HCT116 (cell line): ENCODE results near the gene RAPH1. TPM values are rescaled to one million over a fixed set of nuclear protein-coding genes. Genes with fewer than 3 reads are reported as not detected.

Experiments used
- ATAC-seq: fragments of 200-7000 bp; cut with Tn5 transposase; 2 replicates; pipeline ENCODE4 v1.9.1; 2020; ENCODE audit warnings: mild to moderate bottlenecking, moderate library complexity
- BruUV-seq: library from RNA; stranded (reverse); fragments of 400-500 nt; replicated peaks from 2 replicates; lab custom pipeline; 2021; lab: Mats Ljungman, UMichigan
- CTCF ChIA-PET: fragments of 300-600 bp; sonication (Branson Sonifier 250); formaldehyde crosslinking; loops from one replicate; lab custom pipeline; 2021; ENCODE audit warnings: antibody characterized with exemption; lab: Charles Lee
- POLR2A ChIA-PET: fragments of 300-600, 350-600 bp; sonication (Branson Sonifier 250); formaldehyde crosslinking; loops from one replicate; lab custom pipeline; 2021; ENCODE audit warnings: antibody characterized with exemption; lab: Charles Lee
- RAD21 ChIA-PET, 2 experiments: fragments of 300-600 bp; sonication (Branson Sonifier 250); formaldehyde crosslinking; loops; one replicate each; lab custom pipeline; 2023; ENCODE audit warnings: low total read pairs in 2 of 2; ENCODE audit not compliant: uncharacterized antibody in 2 of 2, unreplicated experiment in 2 of 2, low non-redundant PET in 1 of 2; lab: Charles Lee
- DNase-seq: peaks from one replicate; pipeline ENCODE4 v3.0.0-alpha.2; 2010; ENCODE audit warnings: low read depth, low spot score
- H2AFZ ChIP-seq: fragments of 200-600 bp; shearing (Covaris generic), sonication (generic); 2 replicates; pipeline ENCODE4 v1.6.1; 2017; ENCODE audit warnings: low read depth, mixed run types, mixed read lengths, antibody characterized with exemption, low read length; ENCODE audit not compliant: poor library complexity, severe bottlenecking
- H3K27ac ChIP-seq: 2 replicates; pipeline ENCODE4 v1.5.1; 2012; ENCODE audit warnings: low read depth, low read length
- H3K27me3 ChIP-seq: fragments of 200-600 bp; sonication (generic); 2 replicates; pipeline ENCODE4 v1.6.1; 2016; ENCODE audit warnings: mixed run types, low read length, mixed read lengths; ENCODE audit not compliant: insufficient read depth
- H3K36me3 ChIP-seq, 2 experiments: fragments of 200-500 bp in 1 of 2; fragments of 200-600 bp in 1 of 2; sonication (Bioruptor generic) in 1 of 2; sonication (generic) in 1 of 2; 2 replicates each; pipeline versions ENCODE4 v1.5.1 to v1.6.1; 2014 to 2016; ENCODE audit warnings: low read length in 2 of 2, inconsistent platforms in 1 of 2, mixed read lengths in 1 of 2, mixed run types in 1 of 2; ENCODE audit not compliant: insufficient read depth in 2 of 2, control insufficient read depth in 1 of 2
- H3K4me1 ChIP-seq, 2 experiments: fragments of 200-600 bp in 1 of 2; sonication (generic) in 1 of 2; 2 replicates each; pipeline versions ENCODE4 v1.5.1 to v1.6.1; 2012 to 2017; ENCODE audit warnings: low read length in 2 of 2, inconsistent platforms in 1 of 2, mild to moderate bottlenecking in 1 of 2, mixed read lengths in 1 of 2, mixed run types in 1 of 2, moderate library complexity in 1 of 2; ENCODE audit not compliant: insufficient read depth in 2 of 2, control insufficient read depth in 1 of 2
- H3K4me2 ChIP-seq: fragments of 200-600 bp; sonication (generic); 2 replicates; pipeline ENCODE4 v1.6.1; 2017; ENCODE audit warnings: mixed run types, low read length, mixed read lengths
- H3K4me3 ChIP-seq, 2 experiments: fragments of 200-600 bp in 1 of 2; sonication (generic) in 1 of 2; replicated peaks in 1 of 2; 2 replicates each; pipeline ENCODE4 v1.5.1; 2011 to 2016; ENCODE audit warnings: low read length in 2 of 2, control low read depth in 1 of 2, low read depth in 1 of 2, mild to moderate bottlenecking in 1 of 2, mixed read lengths in 1 of 2, mixed run types in 1 of 2
- H3K79me2 ChIP-seq: fragments of 200-600 bp; sonication (generic); 2 replicates; pipeline ENCODE4 v1.6.1; 2017; ENCODE audit warnings: mild to moderate bottlenecking, mixed run types, low read length, moderate library complexity, mixed read lengths; ENCODE audit not compliant: insufficient read depth
- H3K9ac ChIP-seq: fragments of 200-600 bp; sonication (generic); 2 replicates; pipeline ENCODE4 v1.6.1; 2016; ENCODE audit warnings: low read length, mixed read lengths
- H3K9me2 ChIP-seq: fragments of 200-600 bp; sonication (generic), shearing (Covaris generic); 2 replicates; pipeline ENCODE4 v1.6.1; 2017; ENCODE audit warnings: mixed run types, mild to moderate bottlenecking, moderate library complexity; ENCODE audit not compliant: insufficient read depth
- H3K9me3 ChIP-seq, 2 experiments: fragments of 200-500 bp in 1 of 2; fragments of 200-600 bp in 1 of 2; sonication (Bioruptor generic) in 1 of 2; sonication (generic) in 1 of 2; 2 replicates each; pipeline ENCODE4 v1.6.1; 2014 to 2017; ENCODE audit warnings: low read length in 2 of 2, mixed read lengths in 2 of 2, inconsistent platforms in 1 of 2, low read depth in 1 of 2, mild to moderate bottlenecking in 1 of 2, mixed run types in 1 of 2, moderate library complexity in 1 of 2; ENCODE audit not compliant: control insufficient read depth in 1 of 2, insufficient read depth in 1 of 2
- H4K20me1 ChIP-seq: fragments of 200-600 bp; sonication (generic), shearing (Covaris generic); 2 replicates; pipeline ENCODE4 v1.6.1; 2017; ENCODE audit warnings: mixed run types, mild to moderate bottlenecking, moderate library complexity; ENCODE audit not compliant: insufficient read depth
- CBX3 ChIP-seq: IDR thresholded peaks from 2 replicates; pipeline ENCODE4 v1.6.1; 2012; ENCODE audit warnings: low read depth
- EGR1 ChIP-seq: IDR thresholded peaks from 2 replicates; pipeline ENCODE4 v1.6.1; 2012; ENCODE audit warnings: low read depth
- ELF1 ChIP-seq: IDR thresholded peaks from 2 replicates; pipeline ENCODE4 v1.6.1; 2012; ENCODE audit warnings: low read depth, borderline replicate concordance
- EZH2 ChIP-seq: fragments of 200-600 bp; sonication (generic); IDR thresholded peaks from 2 replicates; pipeline ENCODE4 v1.6.1; 2017; ENCODE audit warnings: antibody characterized with exemption, mixed run types
- EZH2phosphoT487 ChIP-seq: fragments of 200-600 bp; IDR thresholded peaks from 2 replicates; pipeline ENCODE4 v1.6.1; 2018; ENCODE audit warnings: antibody characterized with exemption, borderline replicate concordance
- FOSL1 ChIP-seq: IDR thresholded peaks from 2 replicates; pipeline ENCODE4 v1.6.1; 2012; ENCODE audit warnings: low read depth
- JUND ChIP-seq: IDR thresholded peaks from 2 replicates; pipeline ENCODE4 v1.6.1; 2012
- POLR2A ChIP-seq: IDR thresholded peaks from 2 replicates; pipeline ENCODE4 v1.7.0; 2011; ENCODE audit warnings: borderline replicate concordance; ENCODE audit not compliant: insufficient read depth, insufficient read length; ENCODE audit errors: extremely low read depth
- POLR2AphosphoS5 ChIP-seq: IDR thresholded peaks from 2 replicates; pipeline ENCODE4 v1.6.1; 2011; ENCODE audit warnings: mild to moderate bottlenecking, low read depth, low read length, moderate library complexity
- RAD21 ChIP-seq: IDR thresholded peaks from 2 replicates; pipeline ENCODE4 v1.6.1; 2012; ENCODE audit warnings: low read depth, mild to moderate bottlenecking
- SP1 ChIP-seq: IDR thresholded peaks from 2 replicates; pipeline ENCODE4 v1.6.1; 2012; ENCODE audit warnings: low read depth
- SRF ChIP-seq: IDR thresholded peaks from 2 replicates; pipeline ENCODE4 v1.6.1; 2012; ENCODE audit warnings: low read depth
- TCF7L2 ChIP-seq: IDR thresholded peaks from 2 replicates; pipeline ENCODE4 v1.7.0; 2011; ENCODE audit warnings: borderline replicate concordance, inconsistent platforms; ENCODE audit not compliant: insufficient read depth, insufficient read length; ENCODE audit errors: extremely low read depth
- ZFX ChIP-seq: fragments of 450-650 bp; IDR thresholded peaks from 2 replicates; pipeline ENCODE4 v1.6.1; 2017
- intact Hi-C: fragments of 100-400 bp; cut with micrococcal nuclease; formaldehyde crosslinking; loops from 2 replicates; pipeline ENCODE4 v1.10.0; 2022
- total RNA-seq: library from RNA; stranded (reverse); gene quantifications from one replicate; pipeline ENCODE4 v1.2.1, GENCODE V29; 2021; ENCODE audit not compliant: unreplicated experiment
- TF ChIP-seq, protein P1 (sequence below), 3 experiments: fragments of 200-600 bp in 1 of 3; sonication (generic) in 1 of 3; IDR thresholded peaks in 2 of 3; conservative IDR thresholded peaks in 1 of 3; 2 replicates each; pipeline ENCODE4 v1.5.1; 2012 to 2017; ENCODE audit warnings: low read depth in 2 of 3, low read length in 2 of 3, antibody characterized with exemption in 1 of 3, borderline replicate concordance in 1 of 3, control low read depth in 1 of 3, mild to moderate bottlenecking in 1 of 3, mixed read lengths in 1 of 3, mixed run types in 1 of 3, moderate library complexity in 1 of 3; ENCODE audit not compliant: insufficient read depth in 1 of 3
- TF ChIP-seq, protein P2 (sequence below): IDR thresholded peaks from 2 replicates; pipeline ENCODE4 v1.6.1; 2012

The RAPH1 gene
- total RNA-seq, 1 experiment from 2014 or later, result 22.3 TPM

DNA sequence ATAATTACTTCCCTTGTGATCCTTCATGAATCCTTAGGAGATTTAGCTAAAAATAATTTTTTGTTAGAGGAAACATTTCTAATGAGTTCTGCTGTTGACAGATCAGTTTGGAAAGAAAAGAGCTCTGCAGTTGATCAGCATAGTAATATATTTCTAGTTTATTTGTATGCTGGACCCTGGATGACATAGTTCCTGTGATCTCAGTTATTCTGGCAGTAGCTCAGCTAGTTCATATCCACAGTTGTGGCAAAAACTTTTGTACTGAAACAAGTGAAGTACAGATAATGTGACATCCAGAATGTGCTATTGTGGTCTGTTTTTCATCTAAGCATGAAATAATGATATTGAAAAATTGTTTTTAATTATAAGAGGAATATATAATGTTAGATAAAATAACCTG, 173.2 kb downstream of the RAPH1 start:
- ChIA-PET CTCF (no interaction called here), RAD21 (no interaction called here), POLR2A (no interaction called here)
- no peak overlapping the region for H3K27ac ChIP-seq
- ATAC-seq (no peak), DNase-seq (no peak)
- no peak overlapping the region for H3K4me2 ChIP-seq
- peaks cover 57% of the 10 kb centered on the region for H3K79me2 ChIP-seq
- H3K36me3 ChIP-seq, result no peaks in the 10 kb centered on the region
- no peaks in the 10 kb centered on the region for H3K9me2 ChIP-seq
- BruUV-seq, result no TSS peak
- no peaks in the 10 kb centered on the region; a peak in 1 of 4 replicates for H3K9me3 ChIP-seq
- no peak overlapping the region for H2AFZ ChIP-seq
- no peak overlapping the region for H3K4me3 ChIP-seq
- no peaks in the 10 kb centered on the region for H3K4me1 ChIP-seq
- no peak overlapping the region for H3K9ac ChIP-seq
- intact Hi-C loops, result no loop called here
- no peaks in the 10 kb centered on the region for H4K20me1 ChIP-seq
- no peak for TF ChIP-seq RAD21
- no peak for TF ChIP-seq SRF
- TF ChIP-seq POLR2A, result no peak
- TF ChIP-seq POLR2AphosphoS5, result no peak
- TF ChIP-seq EZH2phosphoT487, result no peak
- no peak for TF ChIP-seq SP1
- TF ChIP-seq, protein P1, sequence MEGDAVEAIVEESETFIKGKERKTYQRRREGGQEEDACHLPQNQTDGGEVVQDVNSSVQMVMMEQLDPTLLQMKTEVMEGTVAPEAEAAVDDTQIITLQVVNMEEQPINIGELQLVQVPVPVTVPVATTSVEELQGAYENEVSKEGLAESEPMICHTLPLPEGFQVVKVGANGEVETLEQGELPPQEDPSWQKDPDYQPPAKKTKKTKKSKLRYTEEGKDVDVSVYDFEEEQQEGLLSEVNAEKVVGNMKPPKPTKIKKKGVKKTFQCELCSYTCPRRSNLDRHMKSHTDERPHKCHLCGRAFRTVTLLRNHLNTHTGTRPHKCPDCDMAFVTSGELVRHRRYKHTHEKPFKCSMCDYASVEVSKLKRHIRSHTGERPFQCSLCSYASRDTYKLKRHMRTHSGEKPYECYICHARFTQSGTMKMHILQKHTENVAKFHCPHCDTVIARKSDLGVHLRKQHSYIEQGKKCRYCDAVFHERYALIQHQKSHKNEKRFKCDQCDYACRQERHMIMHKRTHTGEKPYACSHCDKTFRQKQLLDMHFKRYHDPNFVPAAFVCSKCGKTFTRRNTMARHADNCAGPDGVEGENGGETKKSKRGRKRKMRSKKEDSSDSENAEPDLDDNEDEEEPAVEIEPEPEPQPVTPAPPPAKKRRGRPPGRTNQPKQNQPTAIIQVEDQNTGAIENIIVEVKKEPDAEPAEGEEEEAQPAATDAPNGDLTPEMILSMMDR (IDR thresholded peaks at IDR 0.05 in 2 of 3, conservative IDR thresholded peaks at IDR 0.05 in 1 of 3; ENCODE audit: borderline replicate concordance in 1 of 3, insufficient read depth in 1 of 3, low read depth in 2 of 3, low read length in 2 of 3), result no peak
- no peak for TF ChIP-seq TCF7L2
- no peaks in the 10 kb centered on the region for H3K27me3 ChIP-seq

DNA sequence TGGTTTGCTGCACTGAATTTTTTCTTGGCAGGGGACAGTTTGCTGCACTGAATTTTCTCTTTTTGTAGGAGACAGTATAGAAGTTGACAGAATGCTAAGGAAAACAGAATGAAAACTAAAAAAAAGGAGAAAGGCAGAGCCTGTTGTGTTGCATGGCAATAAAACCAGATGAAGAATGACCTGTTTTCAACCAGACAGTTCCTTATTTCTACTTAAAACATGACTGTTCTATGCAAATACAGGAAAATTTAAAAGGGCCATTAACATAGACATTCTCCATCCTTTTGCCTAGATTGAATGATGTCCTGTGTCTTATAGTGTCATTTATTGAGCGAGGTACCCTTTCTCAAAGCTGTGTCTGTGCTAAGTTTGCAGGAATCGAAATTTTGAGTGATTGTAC, 173.6 kb downstream of the RAPH1 start:
- Histone ChIP-seq H4K20me1 (no peaks in the 10 kb centered on the region), H3K36me3 (no peaks in the 10 kb centered on the region), H3K79me2 (peaks cover 59% of the 10 kb centered on the region), H3K27me3 (no peaks in the 10 kb centered on the region), H3K27ac (no peak overlapping the region), H3K4me1 (no peaks in the 10 kb centered on the region), H3K9me2 (no peaks in the 10 kb centered on the region), H3K9ac (no peak overlapping the region), H3K9me3 (no peaks in the 10 kb centered on the region; a peak in 1 of 4 replicates), H2AFZ (no peak overlapping the region), H3K4me2 (no peak overlapping the region), H3K4me3 (no peak overlapping the region)
- ChIA-PET RAD21 (no interaction called here), CTCF (no interaction called here), POLR2A (no interaction called here)
- ATAC-seq, result no peak
- no TSS peak for BruUV-seq
- no peak for DNase-seq
- intact Hi-C loops, result no loop called here
- TF ChIP-seq POLR2AphosphoS5, result no peak
- TF ChIP-seq SRF, result no peak
- TF ChIP-seq EZH2, result no peak
- TF ChIP-seq FOSL1, result no peak
- TF ChIP-seq ELF1, result no peak
- TF ChIP-seq RAD21, result no peak
- TF ChIP-seq, protein P1 (IDR thresholded peaks at IDR 0.05 in 2 of 3, conservative IDR thresholded peaks at IDR 0.05 in 1 of 3; ENCODE audit: borderline replicate concordance in 1 of 3, insufficient read depth in 1 of 3, low read depth in 2 of 3, low read length in 2 of 3), result no peak
- no peak for TF ChIP-seq TCF7L2
- TF ChIP-seq, protein P2, sequence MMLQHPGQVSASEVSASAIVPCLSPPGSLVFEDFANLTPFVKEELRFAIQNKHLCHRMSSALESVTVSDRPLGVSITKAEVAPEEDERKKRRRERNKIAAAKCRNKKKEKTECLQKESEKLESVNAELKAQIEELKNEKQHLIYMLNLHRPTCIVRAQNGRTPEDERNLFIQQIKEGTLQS, result no peak
- TF ChIP-seq ZFX, result no peak
- TF ChIP-seq CBX3, result no peak
- no peak for TF ChIP-seq EGR1
- no peak for TF ChIP-seq JUND
